Endothelial cell of umbilical vein (primary cell): ENCODE results near the gene SATB2. TPM values are rescaled to one million over a fixed set of nuclear protein-coding genes. Genes with fewer than 3 reads are reported as not detected.

Experiments
- BruUV-seq: library from RNA; stranded (reverse); fragments of 400-500 nt; replicated peaks from 2 replicates; lab custom pipeline; 2021; lab: Mats Ljungman, UMichigan
- CTCF ChIA-PET: fragments of 300-600, 350-600 bp; sonication (Branson Sonifier 250); formaldehyde crosslinking; loops from one replicate; lab custom pipeline; 2021; ENCODE audit warnings: antibody characterized with exemption, inconsistent platforms; lab: Charles Lee
- POLR2A ChIA-PET: fragments of 300-600, 350-600 bp; sonication (Branson Sonifier 250); formaldehyde crosslinking; loops from one replicate; lab custom pipeline; 2021; ENCODE audit warnings: antibody characterized with exemption, inconsistent platforms; lab: Charles Lee
- DNase-seq: peaks from one replicate; pipeline ENCODE4 v3.0.0-alpha.2; 2011; ENCODE audit warnings: low read depth, low spot score
- FAIRE-seq: peaks from 2 replicates; lab custom pipeline; 2011; peaks lifted over from hg19 to GRCh38; lab: Jason Lieb, UNC
- H2AFZ ChIP-seq: 2 replicates; pipeline ENCODE4 v1.6.0; 2012; ENCODE audit warnings: low read depth, low read length, control low read depth, inconsistent platforms
- H3K27ac ChIP-seq: 2 replicates; pipeline ENCODE4 v1.5.1; 2011; ENCODE audit warnings: low read depth, mild to moderate bottlenecking, control low read depth, low read length, moderate library complexity; ENCODE audit not compliant: insufficient read depth
- H3K27me3 ChIP-seq, 2 experiments: 2 replicates each; pipeline versions ENCODE4 v1.6.0 to v1.6.1; 2011; ENCODE audit warnings: low read length in 2 of 2, mixed read lengths in 1 of 2; ENCODE audit not compliant: control insufficient read depth in 2 of 2, insufficient read depth in 2 of 2
- H3K36me3 ChIP-seq, 2 experiments: 2 replicates in 1 of 2; 3 replicates in 1 of 2; pipeline ENCODE4 v1.5.1; 2011; ENCODE audit warnings: low read length in 2 of 2, mild to moderate bottlenecking in 1 of 2, moderate library complexity in 1 of 2; ENCODE audit not compliant: control insufficient read depth in 2 of 2, insufficient read depth in 2 of 2; ENCODE audit errors: extremely low read depth in 1 of 2
- H3K4me1 ChIP-seq: 3 replicates; pipeline ENCODE4 v1.5.1; 2011; ENCODE audit warnings: mild to moderate bottlenecking, low read length; ENCODE audit not compliant: control insufficient read depth, insufficient read depth; ENCODE audit errors: extremely low read depth
- H3K4me2 ChIP-seq: 2 replicates; pipeline ENCODE4 v1.6.1; 2011; ENCODE audit warnings: low read length, control low read depth, mixed read lengths; ENCODE audit not compliant: insufficient read depth
- H3K4me3 ChIP-seq, 3 experiments: fragments of 200-600 bp in 1 of 3; sonication (generic), shearing (Covaris generic) in 1 of 3; replicated peaks in 1 of 3; 2 replicates each; pipeline ENCODE4 v1.5.1; 2011 to 2016; ENCODE audit warnings: control low read depth in 3 of 3, low read length in 3 of 3, mild to moderate bottlenecking in 2 of 3, inconsistent platforms in 1 of 3, low read depth in 1 of 3, moderate library complexity in 1 of 3; ENCODE audit not compliant: insufficient read depth in 1 of 3
- H3K79me2 ChIP-seq: 2 replicates; pipeline ENCODE4 v1.6.0; 2012; ENCODE audit warnings: low read length, inconsistent platforms; ENCODE audit not compliant: control insufficient read depth, insufficient read depth
- H3K9ac ChIP-seq: replicated peaks from 2 replicates; pipeline ENCODE3; 2011; ENCODE audit warnings: low read length, control low read depth; ENCODE audit not compliant: insufficient read depth; ENCODE audit errors: extremely low read depth
- H3K9me1 ChIP-seq: replicated peaks from 3 replicates; pipeline ENCODE4 v1.6.0; 2011; ENCODE audit warnings: mild to moderate bottlenecking, low read length; ENCODE audit not compliant: control insufficient read depth, insufficient read depth; ENCODE audit errors: extremely low read depth
- H3K9me3 ChIP-seq: replicated peaks from 2 replicates; pipeline ENCODE4 v1.5.1; 2012; ENCODE audit warnings: low read length, inconsistent platforms; ENCODE audit not compliant: control insufficient read depth, insufficient read depth
- H4K20me1 ChIP-seq: replicated peaks from 2 replicates; pipeline ENCODE3; 2011; ENCODE audit warnings: mild to moderate bottlenecking, low read length; ENCODE audit not compliant: control insufficient read depth, insufficient read depth; ENCODE audit errors: extremely low read depth
- EZH2 ChIP-seq: IDR thresholded peaks from 2 replicates; pipeline ENCODE4 v1.6.1; 2012; ENCODE audit warnings: borderline replicate concordance, low read depth, mild to moderate bottlenecking, moderate library complexity, low read length, inconsistent platforms; ENCODE audit not compliant: severe bottlenecking
- FOS ChIP-seq: IDR thresholded peaks from 2 replicates; pipeline ENCODE4 v1.6.1; 2011; ENCODE audit warnings: mild to moderate bottlenecking, low read length, moderate library complexity, borderline replicate concordance; ENCODE audit not compliant: insufficient read depth
- GATA2 ChIP-seq: IDR thresholded peaks from 2 replicates; pipeline ENCODE4 v1.7.0; 2011; ENCODE audit warnings: low read depth, mild to moderate bottlenecking, moderate library complexity, mixed read lengths, low read length; ENCODE audit not compliant: insufficient read length, insufficient read depth
- JUN ChIP-seq: IDR thresholded peaks from 2 replicates; pipeline ENCODE4 v1.6.1; 2011; ENCODE audit warnings: borderline replicate concordance, low read depth; ENCODE audit not compliant: insufficient read length, insufficient read depth
- MAX ChIP-seq: IDR thresholded peaks from 2 replicates; pipeline ENCODE4 v1.6.1; 2011; ENCODE audit not compliant: insufficient read depth, insufficient read length
- MYC ChIP-seq: IDR thresholded peaks from one replicate; pipeline ENCODE4 v1.6.1; 2011; ENCODE audit warnings: mild to moderate bottlenecking, low read depth, low read length
- POLR2A ChIP-seq: IDR thresholded peaks from 2 replicates; pipeline ENCODE4 v1.6.1; 2012; ENCODE audit warnings: low read depth, mild to moderate bottlenecking, control low read depth, low read length
- POLR2AphosphoS5 ChIP-seq: IDR thresholded peaks from 2 replicates; pipeline ENCODE4 v1.6.1; 2012; ENCODE audit warnings: low read depth, mild to moderate bottlenecking, control low read depth, low read length, moderate library complexity; ENCODE audit not compliant: insufficient read depth
- dilution Hi-C: fragments of 300-500 bp; cut with MboI; formaldehyde crosslinking; loops from one replicate; pipeline ENCODE4 v1.15.0; 2019; ENCODE audit warnings: low sequenced_read_pairs; ENCODE audit not compliant: extremely low pct_ligation_motif_present
- intact Hi-C: fragments of 100-400 bp; cut with micrococcal nuclease; formaldehyde crosslinking; loops from one replicate; pipeline ENCODE4 v1.10.0; 2022
- polyA plus RNA-seq, 4 experiments: library from polyadenylated mRNA; depleted of rRNA in 3 of 4; stranded (reverse) in 3 of 4; unstranded in 1 of 4; fragments of >200 nt; gene quantifications; 2 replicates each; pipeline versions ENCODE4 v1.2.1 to v1.2.3, GENCODE V29; 2011 to 2012; ENCODE audit warnings: missing spikeins in 1 of 4
- total RNA-seq: library from RNA; stranded (reverse); gene quantifications from 2 replicates; pipeline ENCODE4 v1.2.3, GENCODE V29; 2021
- TF ChIP-seq, protein P1 (sequence below), 2 donors: IDR thresholded peaks; 1 replicate in 1 of 2; 2 replicates in 1 of 2; pipeline ENCODE4 v1.5.1; 2011; ENCODE audit warnings: low read length in 2 of 2, mild to moderate bottlenecking in 2 of 2, moderate library complexity in 2 of 2, control low read depth in 1 of 2, inconsistent platforms in 1 of 2, low read depth in 1 of 2; ENCODE audit not compliant: insufficient read depth in 1 of 2; ENCODE audit errors: extremely low read depth in 1 of 2

SATB2 gene
- total and polyA plus RNA-seq, 2 donors (not counting 3 experiments of a cell fraction or from before 2014, with no cell fraction given): 0.47 to 1.1 TPM

DNA sequence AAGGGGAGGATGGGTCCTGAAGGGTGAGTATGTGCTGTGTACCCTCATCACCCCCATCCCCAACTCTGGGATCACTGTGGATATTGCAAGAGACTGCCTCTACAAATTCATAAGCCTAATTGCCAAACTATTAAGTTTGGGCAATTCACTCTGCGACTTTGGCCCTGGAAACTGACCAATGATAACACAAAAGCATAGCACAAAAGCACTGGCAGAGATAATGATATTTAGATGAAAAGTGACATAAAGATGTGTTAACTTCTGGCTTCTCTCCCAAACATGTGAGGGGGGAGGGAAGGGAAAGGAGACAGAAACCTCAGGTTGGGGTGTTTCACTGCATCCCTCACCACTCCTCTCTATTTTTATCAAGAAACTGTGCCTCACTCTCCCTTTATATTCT is 150.3 kb downstream of the SATB2 start:
- Histone ChIP-seq H3K9me1 (no peaks in the 10 kb centered on the region), H3K4me2 (no peak overlapping the region), H2AFZ (no peak overlapping the region), H3K4me1 (peaks cover 7% of the 10 kb centered on the region), H3K27me3 (no peaks in the 10 kb centered on the region), H3K9me3 (no peaks in the 10 kb centered on the region), H3K27ac (no peak overlapping the region), H3K9ac (no peak overlapping the region), H3K79me2 (no peaks in the 10 kb centered on the region), H3K4me3 (no peak overlapping the region), H4K20me1 (no peaks in the 10 kb centered on the region), H3K36me3 (no peaks in the 10 kb centered on the region)
- dilution Hi-C loops (no loop called here), intact Hi-C loops (no loop called here)
- ChIA-PET POLR2A (no interaction called here), CTCF (no interaction called here)
- DNase-seq (no peak), FAIRE-seq (no peak)
- TF ChIP-seq GATA2 (no peak), MAX (no peak), POLR2A (no peak), POLR2AphosphoS5 (no peak), EZH2 (no peak), JUN (no peak), MYC (no peak), FOS (no peak)
- TF ChIP-seq, protein P1, sequence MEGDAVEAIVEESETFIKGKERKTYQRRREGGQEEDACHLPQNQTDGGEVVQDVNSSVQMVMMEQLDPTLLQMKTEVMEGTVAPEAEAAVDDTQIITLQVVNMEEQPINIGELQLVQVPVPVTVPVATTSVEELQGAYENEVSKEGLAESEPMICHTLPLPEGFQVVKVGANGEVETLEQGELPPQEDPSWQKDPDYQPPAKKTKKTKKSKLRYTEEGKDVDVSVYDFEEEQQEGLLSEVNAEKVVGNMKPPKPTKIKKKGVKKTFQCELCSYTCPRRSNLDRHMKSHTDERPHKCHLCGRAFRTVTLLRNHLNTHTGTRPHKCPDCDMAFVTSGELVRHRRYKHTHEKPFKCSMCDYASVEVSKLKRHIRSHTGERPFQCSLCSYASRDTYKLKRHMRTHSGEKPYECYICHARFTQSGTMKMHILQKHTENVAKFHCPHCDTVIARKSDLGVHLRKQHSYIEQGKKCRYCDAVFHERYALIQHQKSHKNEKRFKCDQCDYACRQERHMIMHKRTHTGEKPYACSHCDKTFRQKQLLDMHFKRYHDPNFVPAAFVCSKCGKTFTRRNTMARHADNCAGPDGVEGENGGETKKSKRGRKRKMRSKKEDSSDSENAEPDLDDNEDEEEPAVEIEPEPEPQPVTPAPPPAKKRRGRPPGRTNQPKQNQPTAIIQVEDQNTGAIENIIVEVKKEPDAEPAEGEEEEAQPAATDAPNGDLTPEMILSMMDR (IDR thresholded peaks at IDR 0.05; ENCODE audit: extremely low read depth in 1 of 2, insufficient read depth in 1 of 2, low read depth in 1 of 2, low read length in 2 of 2): no peak
- no TSS peak for BruUV-seq
